ENCODE data around the gene ACSL5.
"Not testable (repeated sequence)": the region's sequence is repeated elsewhere in the genome, so short reads cannot be mapped to it uniquely, and the experiment has no call there.

ACSL5 gene

DNA sequence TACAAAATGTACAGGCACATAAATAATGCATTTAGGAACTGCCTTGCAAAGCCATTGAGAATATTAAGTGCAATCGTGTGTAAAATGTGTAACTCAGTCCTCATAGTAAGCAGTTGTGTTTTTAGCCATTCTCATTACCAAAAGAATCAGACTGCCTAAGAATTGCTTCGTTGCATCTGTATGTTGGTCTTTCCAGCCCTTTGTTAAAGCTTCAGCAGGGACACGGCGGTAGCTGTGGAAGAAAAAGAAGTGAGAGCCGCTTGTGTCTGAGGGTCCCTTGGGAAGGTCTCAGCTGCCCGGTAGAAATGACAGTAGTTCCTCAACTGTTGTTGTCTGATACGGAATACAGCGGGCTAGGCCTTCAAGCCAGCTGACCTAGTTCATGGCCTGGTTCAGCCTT lies 22.8 kb upstream of the ACSL5 start:
- DNase-seq (ENCODE audit: low read depth): no peak

GRCh38 chr10:112352044-112352443 lies 21.9 kb upstream of the ACSL5 start:
- DNase-seq (ENCODE audit: low read depth): no peak

DNA sequence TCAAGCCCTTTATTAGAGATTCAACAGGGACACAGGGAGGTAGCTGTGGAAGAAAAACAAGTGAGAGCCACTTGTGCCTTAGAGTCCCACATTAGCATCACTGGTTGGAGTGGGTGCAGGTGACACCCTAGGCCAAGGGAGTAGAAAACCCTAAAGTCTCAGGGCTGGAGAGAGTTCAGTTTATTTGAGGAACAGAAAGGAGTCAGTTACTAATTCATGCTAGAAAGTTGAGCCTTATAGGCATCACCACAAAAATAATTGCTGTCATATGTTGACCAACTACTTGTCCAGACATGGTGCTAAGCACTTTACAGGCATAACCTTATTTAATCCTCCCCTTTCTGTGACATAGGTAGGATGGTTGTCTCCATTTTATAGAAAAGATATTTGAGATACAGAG lies 20.9 kb upstream of the ACSL5 start:
- no peak for DNase-seq (ENCODE audit: low read depth)

- DNase-seq (ENCODE audit: low read depth): no peak
These were observed 17.2 kb upstream of the ACSL5 start for GRCh38 chr10:112356686-112357085.

DNA sequence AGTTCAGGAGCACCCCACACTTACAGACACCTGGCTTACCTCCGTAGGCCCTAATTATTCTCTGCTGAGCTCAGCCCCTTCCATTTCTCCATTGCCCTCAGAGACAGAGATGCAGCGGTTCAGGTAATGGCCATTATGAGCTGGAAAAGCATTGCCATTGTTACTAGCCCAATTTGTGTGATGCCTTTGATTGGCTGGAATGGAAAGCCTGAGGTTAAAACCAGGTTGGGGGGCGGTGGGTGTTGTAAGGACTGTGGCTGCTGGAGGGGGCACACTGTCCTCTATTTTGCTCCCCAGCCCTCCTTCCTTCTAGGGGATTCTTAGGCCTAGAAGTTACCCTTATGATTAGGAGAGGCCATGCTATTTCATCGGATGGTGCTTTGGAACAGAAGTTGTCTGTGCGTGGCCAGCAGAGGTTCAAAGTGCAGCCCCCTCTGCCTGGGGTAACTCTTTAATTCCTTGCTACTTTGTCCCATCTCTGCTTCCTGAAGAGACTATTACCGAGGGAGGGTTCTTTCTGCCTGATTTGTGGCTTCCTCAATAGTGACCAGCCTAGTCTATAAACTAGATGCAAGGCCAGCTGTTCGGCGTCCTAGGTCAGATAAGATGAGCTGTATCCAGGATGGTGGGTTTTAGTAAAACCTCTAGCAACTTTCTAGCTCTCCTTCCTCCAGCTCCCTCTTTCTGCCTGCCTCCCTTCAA lies 14.2 kb upstream of the ACSL5 start:
- no peak for DNase-seq (ENCODE audit: low read depth)

- no peak for DNase-seq (ENCODE audit: low read depth)
These were observed 13.3 kb upstream of the ACSL5 start for GRCh38 chr10:112360308-112361270.

DNA sequence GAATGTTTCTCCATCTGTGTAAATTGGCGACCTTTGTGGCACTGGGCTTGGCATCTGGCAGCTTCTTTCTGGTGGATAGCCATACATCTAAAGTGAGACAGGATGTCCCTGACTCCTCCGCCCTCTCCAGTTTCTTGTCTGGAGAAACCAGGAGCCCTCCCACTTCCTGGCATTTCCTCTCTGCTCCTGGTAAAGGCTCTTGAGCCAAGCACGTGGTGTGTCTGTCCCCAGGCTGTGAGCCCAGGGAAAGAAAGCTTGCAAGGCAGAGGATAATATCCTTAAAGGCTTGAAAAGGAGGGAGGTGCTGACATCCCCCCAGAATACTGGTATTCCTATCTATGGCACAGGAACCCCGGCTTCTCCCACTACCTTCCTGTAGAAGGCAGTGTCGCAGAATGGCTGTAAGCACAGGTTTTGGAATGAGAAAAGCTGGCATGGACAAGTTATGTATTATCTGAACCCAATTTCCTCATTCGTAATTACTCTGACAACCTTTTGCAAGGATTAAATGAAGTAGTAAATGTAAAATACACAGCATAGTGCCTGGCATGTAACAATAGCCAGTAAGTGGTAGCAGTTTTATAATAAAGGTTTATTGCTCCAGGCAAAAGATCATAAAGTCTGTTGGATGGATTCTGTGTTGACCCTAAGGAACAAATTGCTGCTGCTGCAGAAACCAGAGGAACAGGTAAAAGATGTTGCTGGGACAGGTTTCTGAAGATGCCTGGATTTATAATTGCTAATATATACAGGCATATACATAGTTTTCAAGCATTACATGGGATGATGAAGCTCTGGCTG lies 11.8 kb upstream of the ACSL5 start:
- DNase-seq (ENCODE audit: low read depth): no peak

DNA sequence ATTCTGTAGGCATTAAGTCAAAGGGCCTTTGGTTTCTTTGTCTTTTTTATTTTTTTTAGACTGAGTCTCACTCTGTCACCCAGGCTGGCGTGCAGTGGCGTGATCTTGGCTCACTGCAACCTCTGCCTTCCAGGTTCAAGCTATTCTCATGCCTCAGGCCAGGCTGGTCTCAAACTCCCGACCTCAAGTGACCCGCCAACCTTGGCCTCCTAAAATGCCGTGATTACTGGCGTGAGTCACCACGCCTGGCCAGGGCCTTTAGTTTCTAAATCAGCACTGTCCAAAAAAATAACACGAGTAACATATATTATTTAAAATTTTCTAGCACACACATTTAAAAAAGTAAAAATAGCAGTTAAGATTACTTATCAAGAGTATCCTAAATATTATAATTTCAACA lies 11.1 kb upstream of the ACSL5 start:
- DNase-seq (ENCODE audit: low read depth): no peak

GRCh38 chr10:112363696-112364688 lies 9.9 kb upstream of the ACSL5 start:
- no peak for DNase-seq (ENCODE audit: low read depth)

GRCh38 chr10:112365014-112365432 lies 8.9 kb upstream of the ACSL5 start:
- DNase-seq (ENCODE audit: low read depth): no peak

GRCh38 chr10:112365451-112365850 lies 8.5 kb upstream of the ACSL5 start:
- no peak for DNase-seq (ENCODE audit: low read depth)

- DNase-seq (ENCODE audit: low read depth): no peak
These were observed 6.9 kb upstream of the ACSL5 start for GRCh38 chr10:112366992-112367391.

DNA sequence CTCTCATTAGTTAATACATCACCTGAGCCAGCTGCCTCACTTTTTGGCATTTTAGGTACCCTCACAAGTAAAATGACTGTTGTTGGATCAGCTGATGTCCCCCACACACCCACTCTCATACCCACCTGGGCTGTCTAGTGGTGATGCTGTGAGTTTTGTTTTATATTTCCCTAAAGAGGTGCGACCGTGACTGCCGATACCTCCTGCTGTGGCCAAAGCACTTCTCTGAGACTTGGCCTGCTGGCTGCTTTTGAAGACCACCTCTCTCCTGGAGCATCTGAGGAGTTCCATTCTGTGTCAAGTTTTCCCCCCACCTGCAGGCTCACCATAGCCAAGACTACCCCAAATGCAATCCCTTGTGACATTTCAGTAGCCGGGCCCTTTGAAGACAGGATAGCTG lies 6.4 kb upstream of the ACSL5 start:
- DNase-seq (ENCODE audit: low read depth): no peak

DNA sequence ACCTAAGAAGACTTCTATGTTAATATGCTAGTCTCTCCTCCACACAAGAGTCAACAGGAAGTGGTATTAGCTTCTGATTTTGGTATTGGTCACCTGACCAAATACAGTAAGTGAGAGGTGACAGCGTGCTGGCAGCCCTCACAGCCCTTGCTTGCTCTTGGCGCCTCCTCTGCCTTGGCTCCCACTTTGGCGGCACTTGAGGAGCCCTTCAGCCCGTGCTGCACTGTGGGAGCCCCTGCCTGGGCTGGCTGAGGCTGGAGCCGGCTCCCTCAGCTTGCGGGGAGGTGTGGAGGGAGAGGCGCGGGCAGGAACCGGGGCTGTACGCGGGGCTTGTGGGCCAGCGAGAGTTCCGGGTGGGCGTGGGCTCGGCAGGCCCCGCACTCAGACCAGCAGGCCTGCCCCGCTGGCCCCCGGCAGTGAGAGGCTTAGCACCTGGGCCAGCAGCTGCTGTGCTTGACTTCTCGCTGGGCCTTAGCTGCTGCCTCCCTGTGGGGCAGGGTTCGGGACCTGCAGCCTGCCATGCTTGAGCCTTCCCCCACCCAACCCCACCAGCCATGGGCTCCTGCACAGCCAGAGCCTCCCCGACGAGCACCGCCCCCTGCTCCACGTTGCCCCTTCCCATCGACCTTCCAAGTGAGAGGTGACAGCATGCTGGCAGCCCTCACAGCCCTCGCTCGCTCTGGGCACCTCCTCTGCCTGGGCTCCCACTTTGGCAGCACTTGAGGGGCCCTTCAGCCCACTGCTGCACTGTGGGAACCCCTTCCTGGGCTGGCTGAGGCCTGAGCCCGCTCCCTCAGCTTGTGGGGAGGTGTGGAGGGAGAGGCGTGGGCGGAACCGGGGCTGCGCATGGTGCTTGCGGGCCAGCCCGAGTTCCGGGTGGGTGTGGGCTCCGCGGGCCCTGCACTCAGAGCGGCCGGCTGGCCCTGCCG lies 4.2 kb upstream of the ACSL5 start:
- DNase-seq (ENCODE audit: low read depth): no peak

DNA sequence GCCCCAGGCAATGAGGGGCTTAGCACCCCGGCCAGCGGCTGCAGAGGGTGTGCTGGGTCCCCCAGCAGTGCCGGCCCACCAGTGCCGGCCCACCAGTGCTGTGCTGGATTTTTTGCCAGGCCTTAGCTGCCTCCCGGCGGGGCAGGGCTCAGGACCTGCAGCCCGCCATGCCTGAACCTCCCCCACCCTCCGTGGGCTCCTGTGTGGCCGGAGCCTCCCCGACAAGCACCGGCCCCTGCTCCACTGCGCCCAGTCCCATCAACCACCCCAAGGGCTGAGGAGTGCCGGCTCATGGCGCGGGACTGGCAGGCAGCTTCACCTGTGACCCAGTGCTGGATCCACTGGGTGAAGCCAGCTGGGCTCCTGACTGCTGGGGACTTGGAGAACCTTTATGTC lies 3.5 kb upstream of the ACSL5 start:
- DNase-seq (ENCODE audit: low read depth): no peak

DNA sequence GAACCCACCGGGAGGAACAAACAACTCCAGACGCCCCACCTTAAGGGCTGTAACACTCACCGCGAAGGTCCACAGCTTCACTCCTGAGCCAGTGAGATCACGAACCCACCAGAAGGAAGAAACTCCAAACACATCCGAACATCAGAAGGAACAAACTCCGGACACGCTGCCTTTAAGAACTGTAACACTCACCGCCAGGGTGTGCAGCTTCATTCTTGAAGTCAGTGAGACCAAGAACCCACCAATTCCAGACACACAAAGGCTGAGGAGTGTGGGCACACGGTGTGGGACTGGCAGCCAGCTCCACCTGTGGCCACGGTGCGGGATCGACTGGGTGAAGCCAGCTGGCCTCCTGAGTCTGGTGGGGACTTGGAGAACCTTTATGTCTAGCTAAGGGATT lies 2.6 kb upstream of the ACSL5 start:
- DNase-seq (ENCODE audit: low read depth): not testable (repeated sequence)

- DNase-seq (ENCODE audit: low read depth): not testable (repeated sequence)
These were observed 1.6 kb upstream of the ACSL5 start for GRCh38 chr10:112372182-112372810.

GRCh38 chr10:112374724-112375541 lies 1.0 kb downstream of the ACSL5 start:
- no peak for DNase-seq (ENCODE audit: low read depth)

Data from stimulated activated CD8-positive, alpha-beta memory T cell treated with anti-CD3 and anti-CD28 coated beads, Interleukin-12 subunit alpha, Interleukin-12 subunit beta, amount 100 ng/mL, for 4 hours (primary cell).